ENCODE measurements around the gene ATE1. TPM values are rescaled to one million over a fixed set of nuclear protein-coding genes. Genes with fewer than 3 reads are reported as not detected.

ATE1 gene
- total RNA-seq, 4 donors from 2014 or later: 13.5 to 90.2 (median 27.7) TPM

DNA sequence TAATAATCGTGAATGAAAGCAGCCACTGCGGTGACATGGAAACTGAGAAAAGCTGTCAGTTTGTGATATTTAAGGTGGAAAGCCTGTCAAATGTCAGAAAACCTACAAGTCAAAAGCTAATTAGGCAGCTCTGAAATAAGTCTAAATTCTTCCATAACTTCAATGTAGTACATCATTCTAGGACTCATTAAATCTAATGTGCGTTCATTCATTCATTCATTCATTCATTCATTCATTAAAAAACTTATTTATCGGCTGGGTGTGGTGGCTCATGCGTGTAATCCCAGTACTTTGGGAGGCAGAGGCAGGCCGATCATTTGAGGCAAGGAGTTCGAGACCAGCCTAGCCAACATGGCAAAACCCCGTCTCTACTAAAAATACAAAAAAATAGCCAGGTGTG, 79.7 kb downstream of the ATE1 start:
- Histone ChIP-seq H3K36me3 (no peaks in the 10 kb centered on the region), H3K27ac (no peak overlapping the region), H3K27me3 (no peaks in the 10 kb centered on the region), H3K9me3 (no peaks in the 10 kb centered on the region), H3K4me1 (no peaks in the 10 kb centered on the region), H3K4me3 (no peak overlapping the region)
- intact Hi-C loops (cut with DNase I; ENCODE audit: low total_unique reads): no loop called here
- TF ChIP-seq, protein P1, sequence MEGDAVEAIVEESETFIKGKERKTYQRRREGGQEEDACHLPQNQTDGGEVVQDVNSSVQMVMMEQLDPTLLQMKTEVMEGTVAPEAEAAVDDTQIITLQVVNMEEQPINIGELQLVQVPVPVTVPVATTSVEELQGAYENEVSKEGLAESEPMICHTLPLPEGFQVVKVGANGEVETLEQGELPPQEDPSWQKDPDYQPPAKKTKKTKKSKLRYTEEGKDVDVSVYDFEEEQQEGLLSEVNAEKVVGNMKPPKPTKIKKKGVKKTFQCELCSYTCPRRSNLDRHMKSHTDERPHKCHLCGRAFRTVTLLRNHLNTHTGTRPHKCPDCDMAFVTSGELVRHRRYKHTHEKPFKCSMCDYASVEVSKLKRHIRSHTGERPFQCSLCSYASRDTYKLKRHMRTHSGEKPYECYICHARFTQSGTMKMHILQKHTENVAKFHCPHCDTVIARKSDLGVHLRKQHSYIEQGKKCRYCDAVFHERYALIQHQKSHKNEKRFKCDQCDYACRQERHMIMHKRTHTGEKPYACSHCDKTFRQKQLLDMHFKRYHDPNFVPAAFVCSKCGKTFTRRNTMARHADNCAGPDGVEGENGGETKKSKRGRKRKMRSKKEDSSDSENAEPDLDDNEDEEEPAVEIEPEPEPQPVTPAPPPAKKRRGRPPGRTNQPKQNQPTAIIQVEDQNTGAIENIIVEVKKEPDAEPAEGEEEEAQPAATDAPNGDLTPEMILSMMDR (IDR thresholded peaks at IDR 0.05): no peak
- TF ChIP-seq POLR2A (IDR thresholded peaks at IDR 0.05): no peak
- no peak for DNase-seq

DNA sequence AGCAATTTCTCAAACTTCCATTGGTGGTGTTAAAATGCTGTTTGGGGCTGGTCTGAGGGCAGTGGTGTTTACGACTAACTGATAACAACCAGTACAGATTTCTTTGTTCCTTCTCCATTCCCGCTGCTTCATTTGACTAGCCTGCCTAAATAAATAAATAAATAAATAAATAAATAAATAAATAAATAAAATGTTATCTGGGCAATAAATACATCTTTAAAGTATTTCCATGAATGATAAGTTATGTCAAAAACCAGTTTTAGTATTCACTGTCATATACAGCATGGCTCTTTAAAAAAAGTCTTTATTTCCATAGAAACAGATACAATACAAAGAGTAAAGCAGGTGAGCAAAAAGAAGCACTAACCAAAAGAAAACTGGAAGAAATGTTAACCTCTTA, 81.3 kb downstream of the ATE1 start:
- Histone ChIP-seq H3K27ac (no peak overlapping the region), H3K9me3 (no peaks in the 10 kb centered on the region), H3K4me3 (no peak overlapping the region), H3K27me3 (no peaks in the 10 kb centered on the region), H3K4me1 (no peaks in the 10 kb centered on the region), H3K36me3 (no peaks in the 10 kb centered on the region)
- TF ChIP-seq POLR2A (IDR thresholded peaks at IDR 0.05): no peak
- intact Hi-C loops (cut with DNase I; ENCODE audit: low total_unique reads): no loop called here
- no peak for DNase-seq

DNA sequence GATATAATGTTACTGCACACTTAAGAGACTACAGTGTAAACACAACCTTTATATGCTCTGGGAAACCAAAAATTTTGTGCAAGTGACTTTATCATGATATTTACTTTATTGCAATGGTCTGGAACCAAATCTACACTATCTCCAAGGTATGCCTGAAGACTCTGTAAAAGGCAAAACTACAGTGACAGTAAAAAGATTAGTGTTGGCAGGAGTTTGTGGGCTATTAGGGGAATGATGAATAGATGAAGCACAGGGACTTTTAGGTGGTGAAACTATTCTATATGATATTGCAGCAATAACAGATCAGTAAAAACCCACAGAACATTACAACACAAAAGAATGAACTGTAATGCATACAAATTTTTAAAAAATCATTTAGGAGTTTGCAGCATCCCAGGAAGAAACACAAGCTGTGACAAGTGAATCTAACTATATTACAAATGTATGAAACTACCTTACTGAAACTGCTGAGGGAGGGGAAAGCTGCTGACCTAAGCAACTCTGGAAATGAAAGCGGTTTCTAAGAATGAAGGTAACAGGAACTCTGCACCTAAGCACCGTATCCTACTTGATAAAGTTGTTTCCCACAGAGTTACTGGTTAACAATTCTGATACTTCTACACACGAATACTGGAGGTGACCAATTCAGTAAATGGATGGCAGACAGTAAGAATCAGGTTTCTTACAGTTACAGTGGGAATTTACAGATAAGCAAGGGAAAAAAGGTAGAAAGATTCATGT, 82.6 kb downstream of the ATE1 start:
- H3K4me3 ChIP-seq: no peak overlapping the region
- intact Hi-C loops (cut with DNase I; ENCODE audit: low total_unique reads): no loop called here
- no peak for DNase-seq
- H3K27ac ChIP-seq: no peak overlapping the region
- TF ChIP-seq POLR2A (IDR thresholded peaks at IDR 0.05): no peak
- TF ChIP-seq, protein P1 (IDR thresholded peaks at IDR 0.05): no peak
- no peaks in the 10 kb centered on the region for H3K27me3 ChIP-seq
- H3K9me3 ChIP-seq: no peaks in the 10 kb centered on the region
- H3K4me1 ChIP-seq: no peaks in the 10 kb centered on the region
- no peaks in the 10 kb centered on the region for H3K36me3 ChIP-seq

DNA sequence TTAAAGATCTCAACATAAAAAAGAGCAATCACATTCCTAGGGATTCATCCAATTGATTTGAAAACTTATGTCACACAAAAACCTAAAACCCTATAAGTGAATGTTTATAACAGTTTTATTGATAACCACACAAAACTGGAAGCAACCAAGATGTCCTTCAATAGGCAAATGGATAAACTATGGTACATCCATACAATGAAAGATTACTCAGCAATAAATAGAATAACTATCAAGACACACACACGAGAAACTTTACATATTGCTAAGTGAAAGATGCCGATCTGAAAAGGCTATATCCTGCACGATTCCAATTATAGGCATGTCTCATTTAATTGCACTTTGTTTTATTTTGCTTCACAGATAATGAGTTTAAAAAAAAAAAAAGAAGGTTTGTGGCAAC, 83.3 kb downstream of the ATE1 start:
- H3K36me3 ChIP-seq: no peaks in the 10 kb centered on the region
- H3K9me3 ChIP-seq: no peaks in the 10 kb centered on the region
- no peaks in the 10 kb centered on the region for H3K4me1 ChIP-seq
- no peak for TF ChIP-seq POLR2A (IDR thresholded peaks at IDR 0.05)
- TF ChIP-seq, protein P1 (IDR thresholded peaks at IDR 0.05): no peak
- intact Hi-C loops (cut with DNase I; ENCODE audit: low total_unique reads): no loop called here
- no peak overlapping the region for H3K27ac ChIP-seq
- DNase-seq: no peak
- H3K4me3 ChIP-seq: no peak overlapping the region
- H3K27me3 ChIP-seq: no peaks in the 10 kb centered on the region

DNA sequence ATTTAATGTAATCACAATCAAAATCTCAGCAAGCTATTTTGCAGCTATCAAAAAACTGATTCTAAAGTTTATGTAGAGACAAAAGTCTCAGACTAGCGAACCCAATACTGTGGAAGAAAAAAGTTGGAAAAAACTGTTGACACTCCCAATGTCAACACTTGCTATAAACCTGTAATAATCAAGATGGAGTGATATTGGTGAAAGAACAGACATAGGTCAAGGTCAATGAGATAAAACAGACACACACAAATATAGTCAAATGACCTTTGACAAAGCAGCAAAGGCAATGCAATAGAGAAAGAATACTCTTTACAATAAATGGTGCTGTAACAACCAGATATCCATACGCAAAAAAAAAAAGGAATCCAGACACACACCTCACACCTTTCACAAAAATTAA, 84.5 kb downstream of the ATE1 start:
- DNase-seq: no peak

More for the DNA sequence above, 84.5 kb downstream of the ATE1 start:
- intact Hi-C loops (cut with DNase I; ENCODE audit: low total_unique reads): no loop called here
- Histone ChIP-seq H3K27me3 (no peaks in the 10 kb centered on the region), H3K36me3 (no peaks in the 10 kb centered on the region), H3K9me3 (no peaks in the 10 kb centered on the region), H3K27ac (no peak overlapping the region), H3K4me1 (no peaks in the 10 kb centered on the region), H3K4me3 (no peak overlapping the region)
- TF ChIP-seq POLR2A (IDR thresholded peaks at IDR 0.05): no peak
- TF ChIP-seq, protein P1 (IDR thresholded peaks at IDR 0.05): no peak

All from uterus (tissue), 4 donors.